K562 (cell line): Measurements from ENCODE around the gene CDT1. TPM values are rescaled to one million over a fixed set of nuclear protein-coding genes. Genes with fewer than 3 reads are reported as not detected.

ENCODE experiments used
- ATF7 ChIP-seq: fragments of 450-650 bp; IDR thresholded peaks from 2 replicates; pipeline ENCODE4 v1.7.1; 2014; ENCODE audit warnings: mild to moderate bottlenecking, moderate library complexity
- CHD1 ChIP-seq: fragments of 200-600 bp; sonication (generic); IDR thresholded peaks from one replicate; pipeline ENCODE4 v1.6.1; 2012; ENCODE audit warnings: mild to moderate bottlenecking, moderate library complexity, low read length, inconsistent platforms
- E2F3 ChIP-seq: fragments of 250-450 bp; sonication (Bioruptor Pico); IDR thresholded peaks from 2 replicates; pipeline ENCODE4 v1.4.0; 2020; ENCODE audit warnings: mild to moderate bottlenecking
- E2F6 ChIP-seq, 2 experiments: IDR thresholded peaks; 2 replicates each; pipeline ENCODE4 v1.6.1; 2011; ENCODE audit warnings: borderline replicate concordance in 1 of 2, control low read depth in 1 of 2, low read depth in 1 of 2, low read length in 1 of 2, mild to moderate bottlenecking in 1 of 2, mixed read lengths in 1 of 2, moderate library complexity in 1 of 2; ENCODE audit not compliant: insufficient read depth in 1 of 2, insufficient read length in 1 of 2, poor library complexity in 1 of 2, severe bottlenecking in 1 of 2; ENCODE audit errors: extremely low read depth in 1 of 2
- ELF2 ChIP-seq: fragments of 250-450 bp; sonication (Bioruptor Pico); IDR thresholded peaks from 2 replicates; pipeline ENCODE4 v1.5.0; 2021; ENCODE audit warnings: mild to moderate bottlenecking
- GATAD2B ChIP-seq: fragments of 450-650 bp; IDR thresholded peaks from 2 replicates; pipeline ENCODE4 v1.6.1; 2017; ENCODE audit warnings: mild to moderate bottlenecking, borderline replicate concordance
- HDGF ChIP-seq: fragments of 450-650 bp; IDR thresholded peaks from 2 replicates; pipeline ENCODE4 v1.6.1; 2016
- HMGN3 ChIP-seq: IDR thresholded peaks from 2 replicates; pipeline ENCODE4 v1.6.1; 2011; ENCODE audit warnings: borderline replicate concordance, low read depth, mild to moderate bottlenecking, mixed read lengths, low read length; ENCODE audit not compliant: insufficient read length; ENCODE audit errors: extremely low read depth
- NEUROD1 ChIP-seq: fragments of 150-350 bp; IDR thresholded peaks from 2 replicates; pipeline ENCODE4 v1.6.1; 2014; ENCODE audit warnings: borderline replicate concordance, low read length, low read depth; ENCODE audit not compliant: partially characterized antibody
- NFRKB ChIP-seq: fragments of 450-650 bp; IDR thresholded peaks from 2 replicates; pipeline ENCODE4 v1.6.1; 2016; ENCODE audit warnings: low read depth
- POLR3G ChIP-seq: IDR thresholded peaks from 2 replicates; pipeline ENCODE4 v1.6.1; 2011; ENCODE audit not compliant: insufficient read length, insufficient replicate concordance; ENCODE audit errors: extremely low read depth
- PREB ChIP-seq: sonication (generic); formaldehyde crosslinking; IDR thresholded peaks from 2 replicates; pipeline ENCODE4 v1.8.1; 2023; ENCODE audit warnings: mild to moderate bottlenecking, missing genetic modification reagents
- SMARCA5 ChIP-seq: fragments of 450-650 bp; IDR thresholded peaks from 2 replicates; pipeline ENCODE4 v1.6.1; 2016
- TCF7 ChIP-seq: sonication (generic); IDR thresholded peaks from 2 replicates; pipeline ENCODE4 v1.6.1; 2016; ENCODE audit warnings: antibody characterized with exemption, borderline replicate concordance
- VEZF1 ChIP-seq: fragments of 200-800 bp; sonication (Bioruptor generic); IDR thresholded peaks from 2 replicates; pipeline ENCODE4 v1.6.1; 2017; ENCODE audit warnings: missing genetic modification characterization, missing compliant biosample characterization
- ZC3H8 ChIP-seq: fragments of 450-650 bp; IDR thresholded peaks from 2 replicates; pipeline ENCODE4 v1.6.1; 2017
- ZNF140 ChIP-seq: fragments of 250-450 bp; sonication (Bioruptor Pico); IDR thresholded peaks from 2 replicates; pipeline ENCODE4 v1.8.0; 2021; ENCODE audit warnings: moderate library complexity, mild to moderate bottlenecking, inconsistent platforms
- ZNF740 ChIP-seq, 3 experiments: fragments of 200-800 bp in 1 of 3; sonication (Bioruptor generic) in 1 of 3; sonication (generic) in 1 of 3; formaldehyde crosslinking in 1 of 3; IDR thresholded peaks; 2 replicates each; pipeline versions ENCODE4 v1.6.1 to v1.8.0; 2016 to 2022; ENCODE audit warnings: mild to moderate bottlenecking in 2 of 3, missing compliant biosample characterization in 2 of 3, missing genetic modification characterization in 2 of 3, missing genetic modification reagents in 1 of 3
- polyA plus RNA-seq, 8 experiments: library from polyadenylated mRNA; depleted of rRNA in 4 of 8; stranded (reverse) in 5 of 8; unstranded in 3 of 8; fragments of >200 nt; fragmentation: Nextera tagmentation in 2 of 8; fragmentation: Illumina TruSeq in 1 of 8; extraction: Ambion mirVana in 2 of 8; extraction: Trizol in 1 of 8; gene quantifications; 2 replicates each; pipeline versions ENCODE4 v1.2.1 to v1.2.3, GENCODE V29; 2011 to 2014; ENCODE audit warnings: inconsistent platforms in 1 of 8, missing spikeins in 1 of 8
- total RNA-seq, 7 experiments: library from RNA; depleted of rRNA in 6 of 7; stranded (reverse); fragments of >200 nt in 6 of 7; fragmentation: Illumina TruSeq in 2 of 7; extraction: Trizol in 2 of 7; gene quantifications; 2 replicates each; pipeline versions ENCODE4 v1.2.1 to v1.2.3, GENCODE V29; 2011 to 2021; ENCODE audit warnings: low replicate concordance in 1 of 7
- TF ChIP-seq, protein P1 (sequence below): fragments of 450-650 bp; IDR thresholded peaks from 2 replicates; pipeline ENCODE4 v1.6.1; 2014; ENCODE audit warnings: low read depth, mild to moderate bottlenecking, moderate library complexity, borderline replicate concordance
- TF ChIP-seq, protein P2 (sequence below): fragments of 450-650 bp; formaldehyde crosslinking; IDR thresholded peaks from 2 replicates; pipeline ENCODE4 v1.4.0; 2020; ENCODE audit warnings: mild to moderate bottlenecking, moderate library complexity

Gene CDT1
- total and polyA plus RNA-seq, 9 of the 15 experiments (the other 6 are each of a cell fraction or from before 2014, with no cell fraction given), result 0.92 to 178 (median 14.2) TPM

DNA sequence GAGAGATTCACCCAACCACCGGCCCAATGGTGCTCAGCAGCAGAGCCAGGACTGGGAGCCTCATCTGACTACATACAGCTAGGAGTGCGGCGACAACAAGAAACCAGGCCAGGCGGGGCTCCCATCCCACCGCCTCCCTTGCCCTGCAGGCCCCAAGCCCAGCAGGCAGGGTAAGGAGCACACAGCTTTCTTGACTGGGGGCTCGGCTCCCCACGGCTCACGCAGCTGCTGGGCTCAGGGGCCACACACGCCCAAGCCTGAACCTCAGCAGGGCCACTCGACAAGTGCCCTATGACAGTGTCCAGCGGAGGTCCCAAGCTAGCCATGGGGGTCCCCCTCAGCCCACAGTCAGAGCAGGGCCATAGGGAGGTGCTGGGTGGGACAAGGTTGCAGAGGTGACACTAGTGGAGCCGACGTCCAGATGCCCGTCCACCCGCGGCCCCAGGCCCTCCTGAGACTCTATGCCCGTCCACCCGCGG lies 32.3 kb upstream of the CDT1 start (continued):
- TF ChIP-seq CHD1, result no peak
- TF ChIP-seq HMGN3, result peak; percentile 8
- 0 out of 2 replicates have a peak, but pooled peaks have one; percentile 1 for TF ChIP-seq VEZF1
- no peak for TF ChIP-seq E2F6 (IDR thresholded peaks at IDR 0.05; ENCODE audit: borderline replicate concordance in 1 of 2, extremely low read depth in 1 of 2, insufficient read depth in 1 of 2, insufficient read length in 1 of 2, low read depth in 1 of 2, low read length in 1 of 2, poor library complexity in 1 of 2, severe bottlenecking in 1 of 2)
- 0 out of 2 replicates have a peak, but pooled peaks have one; percentile 25 for TF ChIP-seq HDGF
- peak; percentile 7; the same call in 1 of the 2 replicates for TF ChIP-seq E2F3 (CRISPR knock-in tag)
- TF ChIP-seq GATAD2B, result no peak
- no peak for TF ChIP-seq POLR3G
- no peak for TF ChIP-seq ZC3H8
- 0 out of 2 replicates have a peak, but pooled peaks have one; percentile 5 for TF ChIP-seq TCF7
- no peak for TF ChIP-seq ZNF140 (CRISPR knock-in tag)
- TF ChIP-seq ELF2 (CRISPR knock-in tag), result peak; percentile 39; the same call in 1 of the 2 replicates
- TF ChIP-seq, protein P1, sequence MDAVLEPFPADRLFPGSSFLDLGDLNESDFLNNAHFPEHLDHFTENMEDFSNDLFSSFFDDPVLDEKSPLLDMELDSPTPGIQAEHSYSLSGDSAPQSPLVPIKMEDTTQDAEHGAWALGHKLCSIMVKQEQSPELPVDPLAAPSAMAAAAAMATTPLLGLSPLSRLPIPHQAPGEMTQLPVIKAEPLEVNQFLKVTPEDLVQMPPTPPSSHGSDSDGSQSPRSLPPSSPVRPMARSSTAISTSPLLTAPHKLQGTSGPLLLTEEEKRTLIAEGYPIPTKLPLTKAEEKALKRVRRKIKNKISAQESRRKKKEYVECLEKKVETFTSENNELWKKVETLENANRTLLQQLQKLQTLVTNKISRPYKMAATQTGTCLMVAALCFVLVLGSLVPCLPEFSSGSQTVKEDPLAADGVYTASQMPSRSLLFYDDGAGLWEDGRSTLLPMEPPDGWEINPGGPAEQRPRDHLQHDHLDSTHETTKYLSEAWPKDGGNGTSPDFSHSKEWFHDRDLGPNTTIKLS, result 0 out of 2 replicates have a peak, but pooled peaks have one; percentile 5
- TF ChIP-seq PREB (CRISPR knock-in tag), result no peak
- TF ChIP-seq NEUROD1, result no peak
- peak; percentile 61; the same call in 1 of the 2 replicates for TF ChIP-seq NFRKB
- TF ChIP-seq, protein P2, sequence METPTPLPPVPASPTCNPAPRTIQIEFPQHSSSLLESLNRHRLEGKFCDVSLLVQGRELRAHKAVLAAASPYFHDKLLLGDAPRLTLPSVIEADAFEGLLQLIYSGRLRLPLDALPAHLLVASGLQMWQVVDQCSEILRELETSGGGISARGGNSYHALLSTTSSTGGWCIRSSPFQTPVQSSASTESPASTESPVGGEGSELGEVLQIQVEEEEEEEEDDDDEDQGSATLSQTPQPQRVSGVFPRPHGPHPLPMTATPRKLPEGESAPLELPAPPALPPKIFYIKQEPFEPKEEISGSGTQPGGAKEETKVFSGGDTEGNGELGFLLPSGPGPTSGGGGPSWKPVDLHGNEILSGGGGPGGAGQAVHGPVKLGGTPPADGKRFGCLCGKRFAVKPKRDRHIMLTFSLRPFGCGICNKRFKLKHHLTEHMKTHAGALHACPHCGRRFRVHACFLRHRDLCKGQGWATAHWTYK (CRISPR knock-in tag), result no peak
- peak; percentile 69; the same call in 1 of the 2 replicates for TF ChIP-seq SMARCA5
- TF ChIP-seq ATF7, result 0 out of 2 replicates have a peak, but pooled peaks have one; percentile 2
- peak; percentile 80 for TF ChIP-seq ZNF740 (CRISPR knock-in tag; IDR thresholded peaks at IDR 0.05)
- TF ChIP-seq ZNF740 (tag; IDR thresholded peaks at IDR 0.05), result no peak
